Liver (tissue), 3 donors: ENCODE measurements around the gene ONECUT1.

Experiments
- ATF3 ChIP-seq: IDR thresholded peaks from 2 replicates; pipeline ENCODE4 v1.6.1; 2016; ENCODE audit warnings: antibody characterized with exemption
- JUND ChIP-seq, 2 donors: IDR thresholded peaks; 2 replicates each; pipeline ENCODE4 v1.6.1; 2016; ENCODE audit warnings: antibody characterized with exemption in 2 of 2
- MAX ChIP-seq: IDR thresholded peaks from 2 replicates; pipeline ENCODE4 v1.6.1; 2016; ENCODE audit warnings: antibody characterized with exemption
- RAD21 ChIP-seq, 2 donors: IDR thresholded peaks; 2 replicates each; pipeline ENCODE4 v1.6.1; 2016; ENCODE audit warnings: antibody characterized with exemption in 2 of 2, mild to moderate bottlenecking in 2 of 2
- TAF1 ChIP-seq: conservative IDR thresholded peaks from 2 replicates; pipeline ENCODE4 v1.6.1; 2016; ENCODE audit warnings: antibody characterized with exemption, mild to moderate bottlenecking
- YY1 ChIP-seq: IDR thresholded peaks from 2 replicates; pipeline ENCODE4 v1.6.1; 2016; ENCODE audit warnings: antibody characterized with exemption, mild to moderate bottlenecking
- TF ChIP-seq, protein P1 (sequence below): fragments of 150-350 bp; IDR thresholded peaks from 2 replicates; pipeline ENCODE4 v1.5.1; 2017; ENCODE audit warnings: improper control_type of control experiment, low read depth, low read length; ENCODE audit not compliant: missing input control
- TF ChIP-seq, protein P2 (sequence below): IDR thresholded peaks from 2 replicates; pipeline ENCODE4 v1.6.1; 2016; ENCODE audit warnings: antibody characterized with exemption, mild to moderate bottlenecking
- TF ChIP-seq, protein P3 (sequence below): IDR thresholded peaks from 2 replicates; pipeline ENCODE4 v1.6.1; 2016; ENCODE audit warnings: antibody characterized with exemption
- donor health status: healthy.
- donor health status: healthy.

- TF ChIP-seq, protein P1, sequence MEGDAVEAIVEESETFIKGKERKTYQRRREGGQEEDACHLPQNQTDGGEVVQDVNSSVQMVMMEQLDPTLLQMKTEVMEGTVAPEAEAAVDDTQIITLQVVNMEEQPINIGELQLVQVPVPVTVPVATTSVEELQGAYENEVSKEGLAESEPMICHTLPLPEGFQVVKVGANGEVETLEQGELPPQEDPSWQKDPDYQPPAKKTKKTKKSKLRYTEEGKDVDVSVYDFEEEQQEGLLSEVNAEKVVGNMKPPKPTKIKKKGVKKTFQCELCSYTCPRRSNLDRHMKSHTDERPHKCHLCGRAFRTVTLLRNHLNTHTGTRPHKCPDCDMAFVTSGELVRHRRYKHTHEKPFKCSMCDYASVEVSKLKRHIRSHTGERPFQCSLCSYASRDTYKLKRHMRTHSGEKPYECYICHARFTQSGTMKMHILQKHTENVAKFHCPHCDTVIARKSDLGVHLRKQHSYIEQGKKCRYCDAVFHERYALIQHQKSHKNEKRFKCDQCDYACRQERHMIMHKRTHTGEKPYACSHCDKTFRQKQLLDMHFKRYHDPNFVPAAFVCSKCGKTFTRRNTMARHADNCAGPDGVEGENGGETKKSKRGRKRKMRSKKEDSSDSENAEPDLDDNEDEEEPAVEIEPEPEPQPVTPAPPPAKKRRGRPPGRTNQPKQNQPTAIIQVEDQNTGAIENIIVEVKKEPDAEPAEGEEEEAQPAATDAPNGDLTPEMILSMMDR: no peak
- TF ChIP-seq, protein P2, sequence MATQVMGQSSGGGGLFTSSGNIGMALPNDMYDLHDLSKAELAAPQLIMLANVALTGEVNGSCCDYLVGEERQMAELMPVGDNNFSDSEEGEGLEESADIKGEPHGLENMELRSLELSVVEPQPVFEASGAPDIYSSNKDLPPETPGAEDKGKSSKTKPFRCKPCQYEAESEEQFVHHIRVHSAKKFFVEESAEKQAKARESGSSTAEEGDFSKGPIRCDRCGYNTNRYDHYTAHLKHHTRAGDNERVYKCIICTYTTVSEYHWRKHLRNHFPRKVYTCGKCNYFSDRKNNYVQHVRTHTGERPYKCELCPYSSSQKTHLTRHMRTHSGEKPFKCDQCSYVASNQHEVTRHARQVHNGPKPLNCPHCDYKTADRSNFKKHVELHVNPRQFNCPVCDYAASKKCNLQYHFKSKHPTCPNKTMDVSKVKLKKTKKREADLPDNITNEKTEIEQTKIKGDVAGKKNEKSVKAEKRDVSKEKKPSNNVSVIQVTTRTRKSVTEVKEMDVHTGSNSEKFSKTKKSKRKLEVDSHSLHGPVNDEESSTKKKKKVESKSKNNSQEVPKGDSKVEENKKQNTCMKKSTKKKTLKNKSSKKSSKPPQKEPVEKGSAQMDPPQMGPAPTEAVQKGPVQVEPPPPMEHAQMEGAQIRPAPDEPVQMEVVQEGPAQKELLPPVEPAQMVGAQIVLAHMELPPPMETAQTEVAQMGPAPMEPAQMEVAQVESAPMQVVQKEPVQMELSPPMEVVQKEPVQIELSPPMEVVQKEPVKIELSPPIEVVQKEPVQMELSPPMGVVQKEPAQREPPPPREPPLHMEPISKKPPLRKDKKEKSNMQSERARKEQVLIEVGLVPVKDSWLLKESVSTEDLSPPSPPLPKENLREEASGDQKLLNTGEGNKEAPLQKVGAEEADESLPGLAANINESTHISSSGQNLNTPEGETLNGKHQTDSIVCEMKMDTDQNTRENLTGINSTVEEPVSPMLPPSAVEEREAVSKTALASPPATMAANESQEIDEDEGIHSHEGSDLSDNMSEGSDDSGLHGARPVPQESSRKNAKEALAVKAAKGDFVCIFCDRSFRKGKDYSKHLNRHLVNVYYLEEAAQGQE: no peak
- no peak for TF ChIP-seq RAD21 (IDR thresholded peaks at IDR 0.05)
- no peak for TF ChIP-seq MAX
- TF ChIP-seq, protein P3, sequence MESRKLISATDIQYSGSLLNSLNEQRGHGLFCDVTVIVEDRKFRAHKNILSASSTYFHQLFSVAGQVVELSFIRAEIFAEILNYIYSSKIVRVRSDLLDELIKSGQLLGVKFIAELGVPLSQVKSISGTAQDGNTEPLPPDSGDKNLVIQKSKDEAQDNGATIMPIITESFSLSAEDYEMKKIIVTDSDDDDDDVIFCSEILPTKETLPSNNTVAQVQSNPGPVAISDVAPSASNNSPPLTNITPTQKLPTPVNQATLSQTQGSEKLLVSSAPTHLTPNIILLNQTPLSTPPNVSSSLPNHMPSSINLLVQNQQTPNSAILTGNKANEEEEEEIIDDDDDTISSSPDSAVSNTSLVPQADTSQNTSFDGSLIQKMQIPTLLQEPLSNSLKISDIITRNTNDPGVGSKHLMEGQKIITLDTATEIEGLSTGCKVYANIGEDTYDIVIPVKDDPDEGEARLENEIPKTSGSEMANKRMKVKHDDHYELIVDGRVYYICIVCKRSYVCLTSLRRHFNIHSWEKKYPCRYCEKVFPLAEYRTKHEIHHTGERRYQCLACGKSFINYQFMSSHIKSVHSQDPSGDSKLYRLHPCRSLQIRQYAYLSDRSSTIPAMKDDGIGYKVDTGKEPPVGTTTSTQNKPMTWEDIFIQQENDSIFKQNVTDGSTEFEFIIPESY: no peak
- TF ChIP-seq JUND (IDR thresholded peaks at IDR 0.05): no peak
- no peak for TF ChIP-seq YY1
- no peak for TF ChIP-seq ATF3
- TF ChIP-seq TAF1: no peak
These were observed 29.6 kb downstream of the ONECUT1 start for GRCh38 chr15:52760562-52760961.
